Esophagus muscularis mucosa (tissue), 4 donors: ENCODE results near the gene CNTNAP2. TPM values are rescaled to one million over a fixed set of nuclear protein-coding genes. Genes with fewer than 3 reads are reported as not detected.

Experiments used
- DNase-seq: peaks from one replicate; pipeline ENCODE4 v3.0.0-alpha.2; 2017; ENCODE audit errors: extremely low spot score
- H3K27ac ChIP-seq, 4 donors: fragments of 200-600 bp; sonication (generic); replicated peaks in 1 of 4; 1 replicate in 3 of 4; 2 replicates in 1 of 4; pipeline ENCODE4 v1.5.1; 2016 to 2019; ENCODE audit warnings: mild to moderate bottlenecking in 1 of 4
- H3K27me3 ChIP-seq, 4 donors: fragments of 200-600 bp; sonication (generic); one replicate each; pipeline versions ENCODE4 v1.5.1 to v1.6.0; 2016 to 2019
- H3K36me3 ChIP-seq, 4 donors: fragments of 200-600 bp; sonication (generic); one replicate each; pipeline ENCODE4 v1.5.1; 2016 to 2019
- H3K4me1 ChIP-seq, 4 donors: fragments of 200-600 bp; sonication (generic); one replicate each; pipeline ENCODE4 v1.5.1; 2016 to 2019
- H3K4me3 ChIP-seq, 4 donors: fragments of 200-600 bp; sonication (generic); 1 replicate in 2 of 4; 2 replicates in 2 of 4; pipeline ENCODE4 v1.5.1; 2016 to 2019; ENCODE audit warnings: mild to moderate bottlenecking in 4 of 4, moderate library complexity in 1 of 4
- H3K9me3 ChIP-seq, 4 donors: fragments of 200-600 bp; sonication (generic); 1 replicate in 3 of 4; 2 replicates in 1 of 4; pipeline ENCODE4 v1.5.1; 2016 to 2019
- CTCF ChIP-seq, 3 experiments: fragments of 200-600 bp in 2 of 3; fragments of 450-650 bp in 1 of 3; sonication (generic) in 2 of 3; IDR thresholded peaks; one replicate each; pipeline ENCODE4 v1.5.1; 2017 to 2019; ENCODE audit warnings: antibody characterized with exemption in 3 of 3, mild to moderate bottlenecking in 2 of 3, moderate library complexity in 1 of 3
- EP300 ChIP-seq: sonication (generic); formaldehyde crosslinking; IDR thresholded peaks from one replicate; pipeline ENCODE4 v1.6.1; 2017; ENCODE audit warnings: antibody characterized with exemption
- POLR2A ChIP-seq: fragments of 450-650 bp; IDR thresholded peaks from one replicate; pipeline ENCODE4 v1.6.1; 2017; ENCODE audit warnings: antibody characterized with exemption, moderate library complexity, mild to moderate bottlenecking, low read depth
- POLR2AphosphoS5 ChIP-seq, 2 donors: sonication (generic); formaldehyde crosslinking; IDR thresholded peaks; one replicate each; pipeline ENCODE4 v1.6.1; 2017; ENCODE audit warnings: antibody characterized with exemption in 2 of 2
- WGBS: methylation state at CpG from one replicate; pipeline ENCODE4 v1.1.5; 2018; 5-methylcytosine and 5-hydroxymethylcytosine counted together
- intact Hi-C: fragments of 100-400 bp; cut with DNase I; formaldehyde crosslinking; loops from one replicate; pipeline ENCODE4 v1.15.1; 2023
- total RNA-seq, 4 donors: library from RNA; depleted of rRNA; stranded (reverse); fragments of >200 nt; gene quantifications; one replicate each; pipeline versions ENCODE4 v1.1.0 to v1.2.1, GENCODE V29; 2016

CNTNAP2 gene
- total RNA-seq, 4 donors from 2014 or later = 1.2 to 2.9 (median 1.9) TPM

DNA sequence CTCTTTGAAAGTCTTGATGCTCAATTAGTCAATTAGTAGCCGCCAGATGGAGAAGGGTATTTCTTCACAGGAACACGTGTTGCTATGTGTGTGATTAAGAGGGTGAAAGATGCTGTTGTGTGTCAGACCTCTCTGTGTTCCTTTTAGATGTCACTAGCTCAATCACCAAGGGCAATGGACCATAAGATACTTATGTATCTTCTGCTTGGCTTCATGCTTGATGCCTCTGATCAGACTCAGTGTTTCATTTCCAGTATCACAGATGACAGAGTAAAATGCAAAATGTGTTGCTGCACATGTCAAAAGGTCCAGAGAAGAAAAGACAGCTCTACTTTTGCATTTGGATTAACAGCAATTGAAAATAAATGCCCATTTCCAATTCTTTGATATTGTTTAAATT lies 865.9 kb downstream of the CNTNAP2 start:
- TF ChIP-seq EP300 (no peak), POLR2A (no peak), POLR2AphosphoS5 (IDR thresholded peaks at IDR 0.05) (no peak), CTCF (IDR thresholded peaks at IDR 0.05) (no peak)
- Histone ChIP-seq H3K9me3 (no peaks in the 10 kb centered on the region), H3K27ac (no peak overlapping the region), H3K36me3 (no peaks in the 10 kb centered on the region), H3K27me3 (no peaks in the 10 kb centered on the region), H3K4me3 (no peak overlapping the region), H3K4me1 (no peaks in the 10 kb centered on the region)
- WGBS = 82% methylated on average over 2 of the region's 2 CpGs
- no peak for DNase-seq
- intact Hi-C loops = no loop called here

GRCh38 chr7:146991596-146991995 lies 875.0 kb downstream of the CNTNAP2 start:
- H3K27me3 ChIP-seq = no peaks in the 10 kb centered on the region
- no peak overlapping the region for H3K4me3 ChIP-seq
- intact Hi-C loops = no loop called here
- no peak for TF ChIP-seq POLR2AphosphoS5 (IDR thresholded peaks at IDR 0.05)
- H3K36me3 ChIP-seq = no peaks in the 10 kb centered on the region
- H3K9me3 ChIP-seq = no peaks in the 10 kb centered on the region
- 74% methylated on average over 5 of the region's 5 CpGs for WGBS
- no peak overlapping the region for H3K27ac ChIP-seq
- no peaks in the 10 kb centered on the region for H3K4me1 ChIP-seq
- DNase-seq = no peak

- no peaks in the 10 kb centered on the region for H3K27me3 ChIP-seq
- no peaks in the 10 kb centered on the region for H3K4me1 ChIP-seq
- H3K4me3 ChIP-seq = no peak overlapping the region
- intact Hi-C loops = no loop called here
- H3K27ac ChIP-seq = no peak overlapping the region
- TF ChIP-seq POLR2AphosphoS5 (IDR thresholded peaks at IDR 0.05) (no peak), CTCF (IDR thresholded peaks at IDR 0.05) (no peak), EP300 (no peak), POLR2A (no peak)
- no peaks in the 10 kb centered on the region for H3K36me3 ChIP-seq
- no peak for DNase-seq
- WGBS = 83% methylated on average over 1 of the region's 1 CpG
- no peaks in the 10 kb centered on the region for H3K9me3 ChIP-seq
Observed at GRCh38 chr7:146993764-146994163, 877.2 kb downstream of the CNTNAP2 start.

DNA sequence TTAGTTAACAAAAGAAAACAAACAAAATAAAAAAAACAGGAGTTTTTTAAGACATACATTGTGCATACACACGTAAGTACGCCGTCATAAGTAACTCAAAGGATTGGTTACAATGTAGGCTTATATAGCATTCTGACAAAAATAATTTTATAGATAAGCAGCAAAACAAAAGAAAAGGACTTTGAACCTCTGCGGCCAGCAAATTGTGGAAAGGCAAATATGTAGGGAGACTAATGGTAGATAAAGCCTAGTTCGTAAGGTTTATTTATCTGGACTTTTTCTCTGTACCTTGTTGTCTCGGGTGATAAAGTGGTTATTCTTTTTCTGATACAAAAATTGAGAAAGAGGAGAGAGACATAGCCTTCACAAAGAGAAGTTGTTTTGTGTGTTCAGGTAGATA lies 891.9 kb downstream of the CNTNAP2 start:
- TF ChIP-seq CTCF (IDR thresholded peaks at IDR 0.05) = no peak
- TF ChIP-seq EP300 = no peak
- no peak for TF ChIP-seq POLR2AphosphoS5 (IDR thresholded peaks at IDR 0.05)
- no peak for TF ChIP-seq POLR2A
- intact Hi-C loops = no loop called here
- H3K27ac ChIP-seq = no peak overlapping the region

GRCh38 chr7:147012666-147013065 lies 896.1 kb downstream of the CNTNAP2 start:
- Histone ChIP-seq H3K4me1 (no peaks in the 10 kb centered on the region), H3K36me3 (no peaks in the 10 kb centered on the region), H3K4me3 (no peak overlapping the region), H3K27me3 (no peaks in the 10 kb centered on the region), H3K9me3 (no peaks in the 10 kb centered on the region), H3K27ac (no peak overlapping the region)
- DNase-seq = no peak
- intact Hi-C loops = no loop called here
- TF ChIP-seq EP300 (no peak), POLR2A (no peak), CTCF (IDR thresholded peaks at IDR 0.05) (no peak), POLR2AphosphoS5 (IDR thresholded peaks at IDR 0.05) (no peak)

More for the DNA sequence above, 891.9 kb downstream of the CNTNAP2 start:
- no peaks in the 10 kb centered on the region for H3K9me3 ChIP-seq
- no peak overlapping the region for H3K4me3 ChIP-seq
- no peaks in the 10 kb centered on the region for H3K27me3 ChIP-seq
- 92% methylated on average over 6 of the region's 6 CpGs for WGBS
- no peak for DNase-seq
- no peaks in the 10 kb centered on the region for H3K36me3 ChIP-seq
- H3K4me1 ChIP-seq = no peaks in the 10 kb centered on the region
